Tibial artery (tissue), 4 donors: ENCODE data around the gene TMEM259.

Experiments used
- DNase-seq, 2 donors: peaks; one replicate each; pipeline ENCODE4 v3.0.0-alpha.2; 2019
- H3K27ac ChIP-seq, 2 donors: fragments of 200-600 bp; sonication (generic) in 1 of 2; 1 replicate in 1 of 2; 2 replicates in 1 of 2; pipeline ENCODE4 v1.5.1; 2018 to 2019; ENCODE audit warnings: mild to moderate bottlenecking in 1 of 2
- H3K27me3 ChIP-seq, 2 donors: fragments of 200-600 bp; sonication (generic) in 1 of 2; one replicate each; pipeline versions ENCODE4 v1.5.1 to v1.6.0; 2016 to 2019
- H3K36me3 ChIP-seq, 3 donors: fragments of 200-600 bp; sonication (generic) in 2 of 3; one replicate each; pipeline ENCODE4 v1.5.1; 2016 to 2019; ENCODE audit warnings: mild to moderate bottlenecking in 2 of 3
- H3K4me1 ChIP-seq, 4 donors: fragments of 200-600 bp; sonication (generic) in 2 of 4; 1 replicate in 3 of 4; 2 replicates in 1 of 4; pipeline ENCODE4 v1.5.1; 2016 to 2019
- H3K4me3 ChIP-seq, 2 donors: fragments of 200-600 bp; sonication (generic) in 1 of 2; 1 replicate in 1 of 2; 2 replicates in 1 of 2; pipeline ENCODE4 v1.5.1; 2018 to 2019; ENCODE audit warnings: mild to moderate bottlenecking in 2 of 2
- H3K9me3 ChIP-seq, 3 donors: fragments of 200-600 bp; sonication (generic) in 1 of 3; one replicate each; pipeline ENCODE4 v1.5.1; 2016 to 2019
- CTCF ChIP-seq, 2 experiments: fragments of 200-600 bp in 1 of 2; fragments of 450-650 bp in 1 of 2; IDR thresholded peaks; one replicate each; pipeline ENCODE4 v1.5.1; 2017 to 2019; ENCODE audit warnings: antibody characterized with exemption in 2 of 2, mild to moderate bottlenecking in 1 of 2, moderate library complexity in 1 of 2
- intact Hi-C: fragments of 100-400 bp; cut with DNase I; formaldehyde crosslinking; loops from one replicate; pipeline ENCODE4 v1.15.0; 2023; ENCODE audit warnings: low total_unique reads

The TMEM259 gene

DNA sequence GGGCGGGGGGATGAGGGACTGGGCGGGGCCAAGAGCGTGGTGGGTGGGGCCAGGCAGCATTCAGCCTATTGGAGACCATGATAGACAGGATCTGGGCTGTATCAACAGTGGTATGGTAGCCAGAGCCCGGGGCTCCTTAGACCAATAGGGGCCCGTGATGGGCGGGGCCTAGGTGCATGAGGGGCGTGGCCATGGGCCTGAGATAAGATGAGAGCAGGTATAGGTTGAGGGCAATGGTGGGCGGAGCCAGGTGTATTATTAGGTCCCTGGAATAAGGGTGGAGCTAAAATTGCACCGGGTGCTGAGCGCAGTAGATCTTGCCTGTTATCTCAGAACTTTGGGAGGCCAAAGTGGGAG is 24.3 kb upstream of the TMEM259 start:
- Histone ChIP-seq H3K36me3 (no peaks in the 10 kb centered on the region), H3K4me1 (peaks cover 0 to 30% (median 26%) of the 10 kb centered on the region in 4 donors), H3K9me3 (no peaks in the 10 kb centered on the region), H3K27me3 (peaks cover 0 to 27% of the 10 kb centered on the region in 2 donors), H3K27ac (no peak overlapping the region), H3K4me3 (no peak overlapping the region)
- TF ChIP-seq CTCF (IDR thresholded peaks at IDR 0.05) = no peak
- no peak for DNase-seq
- intact Hi-C loops = no loop called here

DNA sequence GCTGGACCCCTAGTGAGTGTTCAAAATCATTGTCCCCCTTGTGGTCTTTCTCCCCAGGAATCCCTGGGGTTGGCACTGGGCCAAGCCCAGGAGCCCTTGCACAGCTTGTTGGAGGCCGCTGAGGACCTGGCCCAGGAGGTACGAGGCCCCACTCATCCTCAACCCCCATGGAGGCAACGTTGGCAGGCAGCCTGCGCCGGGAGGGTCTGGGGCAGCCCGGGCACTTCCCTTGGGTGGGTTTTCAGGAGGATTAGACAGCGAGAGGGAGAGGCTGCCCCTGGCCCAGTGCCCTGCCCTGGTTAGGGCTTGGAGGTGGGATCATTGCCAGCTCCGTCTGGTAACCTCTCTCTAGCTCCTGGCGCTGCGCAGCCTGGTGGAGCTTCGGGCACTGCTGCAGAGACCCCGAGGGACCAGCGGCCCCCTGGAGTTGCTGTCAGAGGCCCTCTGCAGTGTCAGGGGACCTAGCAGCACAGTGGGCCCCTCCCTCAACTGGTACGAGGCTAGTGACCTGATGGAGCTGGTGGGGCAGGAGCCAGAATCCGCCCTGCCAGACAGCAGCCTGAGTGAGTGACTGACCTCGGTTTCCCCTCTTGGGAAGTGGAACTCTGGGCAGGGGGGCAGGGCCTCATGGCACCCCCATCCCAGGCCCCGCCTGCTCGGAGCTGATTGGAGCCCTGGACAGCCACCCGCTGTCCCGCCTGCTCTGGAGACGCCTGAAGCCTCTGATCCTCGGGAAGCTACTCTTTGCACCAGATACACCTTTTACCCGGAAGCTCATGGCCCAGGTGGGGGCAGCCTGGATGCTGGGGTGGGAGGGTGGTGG is 22.0 kb upstream of the TMEM259 start:
- Histone ChIP-seq H3K4me1 (peaks cover 0 to 51% (median 37%) of the 10 kb centered on the region in 4 donors), H3K27ac (peak overlapping the region; percentile 23 to 62), H3K27me3 (peaks cover 0 to 27% of the 10 kb centered on the region in 2 donors), H3K36me3 (peaks cover 0 to 2% (median 0%) of the 10 kb centered on the region in 3 donors), H3K9me3 (no peaks in the 10 kb centered on the region), H3K4me3 (no peak overlapping the region)
- DNase-seq = no peak
- no peak for TF ChIP-seq CTCF (IDR thresholded peaks at IDR 0.05)
- intact Hi-C loops = loop anchor here (5.0 kb wide), 1 partner anchor 49 kb away; no protein-coding TSS in a partner anchor

- Histone ChIP-seq H3K9me3 (no peaks in the 10 kb centered on the region), H3K36me3 (peaks cover 5 to 10% (median 7%) of the 10 kb centered on the region in 3 donors), H3K4me3 (peak overlapping the region in 1 of 2 donors; percentile 11), H3K4me1 (peaks cover 0 to 56% (median 40%) of the 10 kb centered on the region in 4 donors), H3K27ac (peak overlapping the region; percentile 23 to 62), H3K27me3 (peaks cover 0 to 27% of the 10 kb centered on the region in 2 donors)
- intact Hi-C loops = loop anchor here (5.0 kb wide), 1 partner anchor 50 kb away; no protein-coding TSS in a partner anchor
- TF ChIP-seq CTCF (IDR thresholded peaks at IDR 0.05) = no peak
- peak in 1 of 2 donors; percentile 85 for DNase-seq
These were observed 21.1 kb upstream of the TMEM259 start for GRCh38 chr19:1041835-1042685.

GRCh38 chr19:1041272-1041834 is 20.4 kb upstream of the TMEM259 start:
- intact Hi-C loops = loop anchor here (5.0 kb wide), 1 partner anchor 51 kb away; no protein-coding TSS in a partner anchor
- no peak for DNase-seq
- Histone ChIP-seq H3K27ac (peak overlapping the region in 1 of 2 donors; percentile 62), H3K9me3 (no peaks in the 10 kb centered on the region), H3K36me3 (peaks cover 12 to 18% (median 14%) of the 10 kb centered on the region in 3 donors), H3K27me3 (peaks cover 0 to 27% of the 10 kb centered on the region in 2 donors), H3K4me1 (peaks cover 0 to 56% (median 40%) of the 10 kb centered on the region in 4 donors), H3K4me3 (peak overlapping the region; percentile 11 to 48)
- TF ChIP-seq CTCF (IDR thresholded peaks at IDR 0.05) = no peak
